Brain microvascular endothelial cell (primary cell): ENCODE measurements around the gene PRAMEF11.
"Not testable (repeated sequence)": the region's sequence is repeated elsewhere in the genome, so short reads cannot be mapped to it uniquely, and the experiment has no call there.

Source experiments
- DNase-seq: peaks from one replicate; pipeline ENCODE4 v3.0.0-alpha.2; 2020
- H3K27ac ChIP-seq: fragments of 250-450 bp; sonication (Bioruptor Pico); 2 replicates; pipeline ENCODE4 v1.5.1; 2020; ENCODE audit warnings: mild to moderate bottlenecking, moderate library complexity
- H3K27me3 ChIP-seq: fragments of 250-450 bp; sonication (Bioruptor Pico); replicated peaks from 2 replicates; pipeline ENCODE4 v1.5.1; 2020; ENCODE audit warnings: mild to moderate bottlenecking
- H3K36me3 ChIP-seq: fragments of 250-450 bp; sonication (Bioruptor Pico); replicated peaks from 2 replicates; pipeline ENCODE4 v1.5.1; 2020; ENCODE audit warnings: mild to moderate bottlenecking
- H3K4me3 ChIP-seq: 2 replicates; pipeline ENCODE4 v1.5.1; 2011; ENCODE audit warnings: low read depth, mild to moderate bottlenecking, control low read depth, low read length, moderate library complexity
- in situ Hi-C: cut with HindIII; loops from 2 replicates; pipeline ENCODE4 v1.10.0; 2017; ENCODE audit warnings: low sequenced_read_pairs, low pct_ligation_motif_present
- TF ChIP-seq, protein P1 (sequence below): IDR thresholded peaks from 2 replicates; pipeline ENCODE4 v1.5.1; 2011; ENCODE audit warnings: low read depth, mild to moderate bottlenecking, moderate library complexity, low read length, control low read depth, inconsistent platforms; ENCODE audit errors: missing control alignments

PRAMEF11 gene

DNA sequence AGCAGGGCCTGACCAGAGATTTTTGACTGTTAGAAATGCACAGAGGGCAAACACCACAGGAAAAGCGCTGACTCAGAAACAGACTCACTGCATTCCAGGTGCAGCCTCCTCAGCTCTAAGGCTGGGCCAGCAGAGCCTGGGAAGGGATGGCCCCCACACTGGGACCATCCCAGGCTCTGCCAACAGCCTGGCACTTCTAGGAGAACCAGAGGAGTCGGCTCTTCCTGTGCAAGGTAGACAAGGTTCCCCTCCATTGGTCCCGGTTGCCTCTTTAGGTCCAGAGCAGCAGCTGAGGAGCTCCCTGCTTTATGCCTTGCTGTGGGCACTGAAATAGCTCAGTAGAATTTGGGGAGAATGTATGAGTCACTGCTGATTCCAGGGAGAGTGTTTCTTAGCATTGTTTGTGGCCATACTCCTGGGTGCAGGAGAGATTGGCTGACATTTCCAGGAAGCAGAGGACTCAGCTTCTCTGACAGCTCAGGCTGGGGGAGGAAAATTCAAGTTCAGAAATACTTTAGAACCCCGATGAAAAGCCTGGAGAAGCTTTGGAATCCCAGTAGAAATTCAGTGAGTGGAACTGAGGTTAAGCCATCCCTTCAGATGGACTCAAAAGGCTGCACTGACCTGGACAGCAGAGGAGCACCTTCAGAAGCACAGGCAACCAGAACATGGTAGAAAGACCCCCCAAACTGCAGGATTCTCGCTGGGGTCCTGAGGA, 20.4 kb downstream of the PRAMEF11 start:
- Histone ChIP-seq H3K36me3 (no peaks in the 10 kb centered on the region), H3K4me3 (no peak overlapping the region), H3K27me3 (no peaks in the 10 kb centered on the region), H3K27ac (no peak overlapping the region)
- in situ Hi-C loops, result no loop called here
- DNase-seq, result no peak
- TF ChIP-seq, protein P1, sequence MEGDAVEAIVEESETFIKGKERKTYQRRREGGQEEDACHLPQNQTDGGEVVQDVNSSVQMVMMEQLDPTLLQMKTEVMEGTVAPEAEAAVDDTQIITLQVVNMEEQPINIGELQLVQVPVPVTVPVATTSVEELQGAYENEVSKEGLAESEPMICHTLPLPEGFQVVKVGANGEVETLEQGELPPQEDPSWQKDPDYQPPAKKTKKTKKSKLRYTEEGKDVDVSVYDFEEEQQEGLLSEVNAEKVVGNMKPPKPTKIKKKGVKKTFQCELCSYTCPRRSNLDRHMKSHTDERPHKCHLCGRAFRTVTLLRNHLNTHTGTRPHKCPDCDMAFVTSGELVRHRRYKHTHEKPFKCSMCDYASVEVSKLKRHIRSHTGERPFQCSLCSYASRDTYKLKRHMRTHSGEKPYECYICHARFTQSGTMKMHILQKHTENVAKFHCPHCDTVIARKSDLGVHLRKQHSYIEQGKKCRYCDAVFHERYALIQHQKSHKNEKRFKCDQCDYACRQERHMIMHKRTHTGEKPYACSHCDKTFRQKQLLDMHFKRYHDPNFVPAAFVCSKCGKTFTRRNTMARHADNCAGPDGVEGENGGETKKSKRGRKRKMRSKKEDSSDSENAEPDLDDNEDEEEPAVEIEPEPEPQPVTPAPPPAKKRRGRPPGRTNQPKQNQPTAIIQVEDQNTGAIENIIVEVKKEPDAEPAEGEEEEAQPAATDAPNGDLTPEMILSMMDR, result no peak

DNA sequence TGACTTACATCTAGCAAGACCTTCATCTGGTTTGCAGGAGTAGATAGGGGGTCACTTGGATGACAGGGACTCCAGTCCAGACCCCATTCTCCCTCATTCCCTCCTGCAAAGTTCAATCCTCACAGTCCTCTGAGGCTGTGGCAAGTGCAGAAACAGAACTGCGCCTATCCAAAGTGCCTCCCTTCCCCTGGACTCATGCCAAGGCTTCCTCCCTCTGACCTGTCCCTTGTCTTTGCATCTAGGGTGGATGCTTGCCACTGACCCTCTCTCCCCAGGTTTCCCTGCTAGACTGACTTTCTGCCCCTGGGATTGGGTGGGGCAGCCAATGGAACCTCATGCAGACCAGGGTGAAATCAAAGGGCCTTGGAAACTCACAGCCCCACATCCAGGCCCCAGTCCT, 21.3 kb downstream of the PRAMEF11 start:
- H3K27ac ChIP-seq, result no peak overlapping the region
- H3K4me3 ChIP-seq, result no peak overlapping the region
- no peaks in the 10 kb centered on the region for H3K27me3 ChIP-seq
- in situ Hi-C loops, result no loop called here
- H3K36me3 ChIP-seq, result no peaks in the 10 kb centered on the region
- DNase-seq, result no peak
- TF ChIP-seq, protein P1, result no peak

DNA sequence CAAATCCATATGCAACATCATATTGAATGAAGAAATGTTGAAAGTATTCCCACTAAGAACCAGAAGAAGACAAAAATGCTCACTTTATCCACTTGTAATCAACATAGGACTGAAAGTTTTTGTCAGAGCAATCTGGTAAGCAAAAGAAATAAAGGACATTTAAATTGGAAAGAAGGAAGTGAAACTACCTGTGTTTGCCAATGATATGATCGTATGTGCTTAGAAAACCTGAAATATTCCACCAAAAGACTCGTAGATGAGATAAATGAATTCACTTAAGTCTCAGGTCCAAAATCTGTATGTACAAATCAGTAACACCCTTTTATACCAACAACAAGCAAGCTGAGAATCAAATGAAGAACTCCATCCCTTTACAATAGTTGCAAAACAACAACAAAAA, 31.5 kb downstream of the PRAMEF11 start:
- H3K27me3 ChIP-seq, result no peaks in the 10 kb centered on the region
- TF ChIP-seq, protein P1, result no peak
- H3K4me3 ChIP-seq, result no peak overlapping the region
- in situ Hi-C loops, result no loop called here
- no peak for DNase-seq
- H3K27ac ChIP-seq, result no peak overlapping the region
- H3K36me3 ChIP-seq, result no peaks in the 10 kb centered on the region

DNA sequence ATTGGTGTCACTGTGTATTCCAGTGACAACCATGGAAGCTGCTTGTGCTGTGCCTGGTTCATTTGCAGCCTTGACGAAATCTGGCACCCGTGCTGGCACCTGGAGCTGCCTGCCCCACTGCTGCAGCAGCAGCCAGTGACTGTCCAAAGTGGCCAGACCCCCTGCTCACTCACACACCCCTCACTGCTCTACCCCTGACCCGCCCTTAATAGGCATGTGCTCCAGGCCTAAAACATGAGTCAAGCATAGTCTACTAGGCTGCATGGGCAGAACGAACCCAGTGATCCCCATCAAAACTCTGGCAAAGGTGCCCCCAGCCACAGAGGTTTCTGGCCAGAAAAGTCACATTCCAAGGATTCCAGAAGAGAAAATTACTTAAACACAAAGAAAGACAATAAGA, 32.3 kb downstream of the PRAMEF11 start:
- DNase-seq, result no peak
- TF ChIP-seq, protein P1, result no peak
- in situ Hi-C loops, result no loop called here
- H3K36me3 ChIP-seq, result no peaks in the 10 kb centered on the region
- no peak overlapping the region for H3K27ac ChIP-seq
- no peaks in the 10 kb centered on the region for H3K27me3 ChIP-seq
- H3K4me3 ChIP-seq, result no peak overlapping the region

DNA sequence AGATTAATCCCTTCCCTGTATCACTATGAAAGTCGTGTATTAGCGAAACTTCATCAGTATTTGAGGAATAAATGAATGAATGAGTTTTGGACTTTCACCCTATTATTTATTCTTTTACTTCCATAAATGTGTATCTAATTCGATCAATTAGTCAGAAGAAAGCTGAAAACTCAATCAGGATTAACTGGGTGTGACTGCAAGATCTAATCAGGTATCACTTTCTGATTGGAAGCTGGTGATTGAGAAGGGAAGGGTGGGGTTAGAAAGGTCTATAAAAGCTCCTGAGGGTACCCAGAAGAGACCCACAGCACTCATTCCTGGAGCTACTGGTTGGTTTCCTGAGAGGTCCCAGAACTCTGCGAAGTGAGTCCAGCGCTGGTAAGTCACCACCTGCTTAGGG, 40.1 kb downstream of the PRAMEF11 start, which contains the start of gene PRAMEF1:
Gene PRAMEF1, plus strand, starts transcription at position 301 of the 400 bp plus-strand sequence. CDS start 1,831 bp downstream, outside the sequence.
- H3K36me3 ChIP-seq, H3K4me3 ChIP-seq, H3K27me3 ChIP-seq, H3K27ac ChIP-seq, DNase-seq, in situ Hi-C loops: not testable (repeated sequence)

DNA sequence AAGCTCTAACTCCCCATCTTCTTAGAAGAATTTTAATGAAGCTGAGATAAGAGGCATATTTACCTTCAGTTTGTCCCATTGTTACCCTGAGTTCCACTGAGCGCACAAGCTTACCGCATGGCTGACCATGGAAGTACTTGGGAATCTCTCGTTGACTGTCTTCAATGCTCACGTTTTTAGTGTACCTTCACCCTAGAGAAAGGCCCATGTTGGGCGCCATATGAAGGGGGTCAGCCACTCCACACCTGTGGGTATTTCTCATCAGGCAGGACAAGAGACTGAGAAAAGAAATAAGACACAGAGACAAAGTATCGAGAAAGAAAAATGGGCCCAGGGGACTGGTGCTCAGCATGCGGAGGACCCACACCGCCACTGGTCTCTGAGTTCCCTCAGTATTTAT, 46.5 kb downstream of the PRAMEF11 start:
- in situ Hi-C loops, H3K27ac ChIP-seq, H3K36me3 ChIP-seq, H3K27me3 ChIP-seq, H3K4me3 ChIP-seq, DNase-seq: not testable (repeated sequence)

DNA sequence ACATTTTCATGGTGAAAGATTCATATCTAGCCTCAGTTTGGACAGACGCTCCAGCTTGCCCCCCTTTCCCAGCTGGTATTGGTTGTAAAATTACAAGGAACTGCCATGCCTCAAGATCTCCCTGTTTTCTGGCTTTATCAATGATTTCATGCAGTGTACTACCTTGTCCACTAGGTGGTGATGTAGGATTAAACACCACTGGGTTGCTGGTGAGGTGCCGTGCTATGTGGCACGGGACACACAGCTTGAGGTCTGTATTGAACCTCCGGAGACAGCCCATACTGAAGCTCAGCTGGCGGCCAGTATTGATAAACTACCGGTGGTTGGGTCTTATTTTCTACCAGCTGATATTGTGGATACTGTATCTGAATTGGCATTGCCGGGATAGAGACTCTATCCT, 47.4 kb downstream of the PRAMEF11 start:
- H3K4me3 ChIP-seq, H3K27ac ChIP-seq, H3K36me3 ChIP-seq, in situ Hi-C loops, H3K27me3 ChIP-seq, DNase-seq: not testable (repeated sequence)

DNA sequence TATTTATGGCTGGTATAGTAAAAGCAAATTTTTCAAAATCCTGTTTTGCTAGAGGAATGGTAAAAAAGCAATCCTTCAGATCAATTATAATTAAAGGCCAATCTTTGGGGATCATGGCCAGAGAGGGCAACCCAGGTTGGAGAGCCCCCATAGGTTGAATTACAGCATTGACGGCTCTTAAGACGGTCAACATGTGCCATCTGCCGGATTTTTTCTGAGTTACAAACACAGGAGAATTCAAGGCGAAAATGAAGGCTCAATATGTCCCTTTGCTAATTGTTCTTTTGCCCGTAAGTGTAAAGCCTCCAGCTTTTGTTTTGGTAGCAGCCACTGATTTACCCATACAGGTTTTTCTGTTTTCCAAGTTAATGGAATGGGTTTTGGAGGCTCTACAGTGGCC, 49.7 kb downstream of the PRAMEF11 start:
- H3K27me3 ChIP-seq, DNase-seq, in situ Hi-C loops, H3K4me3 ChIP-seq, H3K36me3 ChIP-seq, H3K27ac ChIP-seq: not testable (repeated sequence)
